IPS-15b (cell line): ENCODE results near the gene CYYR1.
A peak's percentile ranks its signal among the peaks of the same experiment; 100 is the strongest.

ENCODE experiments used
- H3K27me3 ChIP-seq: one replicate; pipeline ENCODE4 v1.6.1; 2013; ENCODE audit warnings: low read length; ENCODE audit not compliant: control insufficient read depth, insufficient read depth
- H3K36me3 ChIP-seq: one replicate; pipeline ENCODE4 v1.6.1; 2013; ENCODE audit warnings: low read length; ENCODE audit not compliant: control insufficient read depth, insufficient read depth
- H3K4me1 ChIP-seq: one replicate; pipeline ENCODE4 v1.6.1; 2013; ENCODE audit warnings: mild to moderate bottlenecking, low read length; ENCODE audit not compliant: control insufficient read depth, insufficient read depth
- H3K4me3 ChIP-seq: one replicate; pipeline ENCODE4 v1.5.1; 2013; ENCODE audit warnings: low read depth, low read length
- H3K9ac ChIP-seq: one replicate; pipeline ENCODE4 v1.6.1; 2013; ENCODE audit warnings: low read depth, mild to moderate bottlenecking, low read length
- H3K9me3 ChIP-seq: one replicate; pipeline ENCODE4 v1.6.1; 2013; ENCODE audit warnings: mild to moderate bottlenecking, low read length; ENCODE audit not compliant: control insufficient read depth, insufficient read depth

Gene CYYR1

GRCh38 chr21:26572702-26573381 is at the start of gene CYYR1:
Gene CYYR1, minus strand, starts transcription at chr21:26573286. Its CDS starts 346 bp downstream, at chr21:26572940.
- no peaks in the 10 kb centered on the region for H3K36me3 ChIP-seq
- peak within 1 kb of the TSS; percentile 83 for H3K4me3 ChIP-seq
- no peaks in the 10 kb centered on the region for H3K27me3 ChIP-seq
- no peaks in the 10 kb centered on the region for H3K9me3 ChIP-seq
- H3K9ac ChIP-seq = peak within 1 kb of the TSS; percentile 91
- H3K4me1 ChIP-seq = peaks cover 3% of the 10 kb centered on the region

GRCh38 chr21:26617176-26617575 is 44.1 kb upstream of the CYYR1 start:
- H3K27me3 ChIP-seq = no peaks in the 10 kb centered on the region
- no peak overlapping the region for H3K9ac ChIP-seq
- H3K9me3 ChIP-seq = no peaks in the 10 kb centered on the region
- no peaks in the 10 kb centered on the region for H3K36me3 ChIP-seq
- H3K4me1 ChIP-seq = no peaks in the 10 kb centered on the region
- no peak overlapping the region for H3K4me3 ChIP-seq

DNA sequence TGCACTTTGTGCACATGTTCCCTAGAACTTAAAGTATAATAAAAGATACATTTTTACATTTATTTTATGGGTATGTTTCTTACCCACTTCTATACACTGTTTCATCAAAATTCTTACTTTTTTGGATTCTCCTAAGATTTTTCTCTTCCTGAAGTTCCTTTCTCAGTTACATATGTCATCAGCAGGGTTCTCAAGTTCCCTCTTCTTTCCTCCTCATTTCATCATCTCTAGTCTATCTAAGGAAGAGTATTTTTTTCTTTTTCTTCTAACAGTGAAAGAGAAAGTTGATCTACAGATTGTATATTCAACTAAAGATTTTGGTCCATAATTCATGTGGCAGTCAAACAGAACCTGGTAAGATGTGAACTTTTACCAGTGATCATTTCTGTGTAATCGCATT is 41.2 kb upstream of the CYYR1 start:
- H3K36me3 ChIP-seq = no peaks in the 10 kb centered on the region
- no peaks in the 10 kb centered on the region for H3K27me3 ChIP-seq
- no peak overlapping the region for H3K4me3 ChIP-seq
- no peaks in the 10 kb centered on the region for H3K4me1 ChIP-seq
- no peaks in the 10 kb centered on the region for H3K9me3 ChIP-seq
- H3K9ac ChIP-seq = no peak overlapping the region

DNA sequence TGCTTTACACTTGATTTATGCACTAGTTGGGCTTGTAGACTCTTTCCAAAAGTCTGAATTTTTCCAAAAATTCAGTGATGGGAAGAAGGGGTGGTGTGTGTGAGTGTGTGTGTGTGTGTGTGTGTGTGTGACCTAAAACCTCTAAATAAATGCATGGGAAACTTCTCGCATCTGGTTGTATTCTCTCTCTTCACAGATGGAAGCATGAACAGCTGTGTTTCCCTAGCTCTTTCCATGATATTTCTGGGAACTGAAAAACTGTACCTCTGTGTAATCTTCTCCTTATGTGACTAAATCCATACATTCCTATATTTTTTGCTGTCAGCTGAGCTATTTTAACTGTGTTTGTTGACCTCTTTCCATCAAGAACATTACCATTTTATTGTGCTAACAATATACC is 26.2 kb upstream of the CYYR1 start:
- H3K4me3 ChIP-seq = no peak overlapping the region
- no peaks in the 10 kb centered on the region for H3K4me1 ChIP-seq
- no peaks in the 10 kb centered on the region for H3K27me3 ChIP-seq
- H3K9ac ChIP-seq = no peak overlapping the region
- no peaks in the 10 kb centered on the region for H3K36me3 ChIP-seq
- no peaks in the 10 kb centered on the region for H3K9me3 ChIP-seq

DNA sequence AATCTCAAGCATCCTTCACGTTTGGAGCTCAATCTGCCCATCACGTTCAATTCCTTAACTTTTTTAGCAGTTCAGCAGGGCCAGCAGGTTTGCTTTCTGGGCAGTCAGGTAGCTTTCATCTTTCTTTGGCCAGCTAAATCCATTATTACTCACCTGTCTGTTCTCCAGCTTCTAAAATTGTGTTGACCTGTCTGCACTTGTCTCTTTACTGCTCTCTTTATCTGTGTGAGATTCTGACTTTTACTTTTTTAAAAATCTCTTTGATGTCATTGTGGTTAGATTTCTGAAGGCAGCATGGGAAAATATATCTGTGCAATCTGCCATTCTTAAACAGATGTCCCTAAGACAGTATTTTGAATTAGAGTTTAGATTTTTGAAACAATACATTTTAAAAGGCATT is 24.9 kb upstream of the CYYR1 start:
- Histone ChIP-seq H3K36me3 (no peaks in the 10 kb centered on the region), H3K9me3 (no peaks in the 10 kb centered on the region), H3K4me1 (no peaks in the 10 kb centered on the region), H3K9ac (no peak overlapping the region), H3K27me3 (no peaks in the 10 kb centered on the region), H3K4me3 (no peak overlapping the region)

GRCh38 chr21:26597031-26597430 is 23.9 kb upstream of the CYYR1 start:
- no peak overlapping the region for H3K4me3 ChIP-seq
- H3K9ac ChIP-seq = no peak overlapping the region
- no peaks in the 10 kb centered on the region for H3K4me1 ChIP-seq
- H3K27me3 ChIP-seq = no peaks in the 10 kb centered on the region
- no peaks in the 10 kb centered on the region for H3K9me3 ChIP-seq
- no peaks in the 10 kb centered on the region for H3K36me3 ChIP-seq

DNA sequence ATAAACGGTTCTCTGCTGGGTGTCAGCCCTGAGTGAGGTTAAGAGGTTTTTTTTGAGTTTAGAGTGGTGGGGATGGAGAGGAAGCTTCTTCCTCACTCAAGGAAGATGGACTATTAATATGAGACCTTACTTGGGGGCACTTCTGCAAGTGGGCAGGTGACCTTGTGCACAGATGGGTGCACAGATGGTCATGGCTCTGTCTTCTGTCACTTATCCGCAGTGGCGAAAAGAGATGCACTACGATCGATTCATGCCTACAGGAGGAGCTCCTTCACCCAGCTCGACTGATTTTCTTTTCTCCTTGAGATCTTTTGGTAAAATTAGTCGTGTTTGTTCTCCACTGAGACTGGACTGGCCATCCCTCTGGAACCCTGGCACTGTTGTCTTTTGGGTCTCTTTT is 22.9 kb upstream of the CYYR1 start:
- Histone ChIP-seq H3K27me3 (no peaks in the 10 kb centered on the region), H3K4me1 (no peaks in the 10 kb centered on the region), H3K36me3 (no peaks in the 10 kb centered on the region), H3K9ac (no peak overlapping the region), H3K4me3 (no peak overlapping the region), H3K9me3 (no peaks in the 10 kb centered on the region)

DNA sequence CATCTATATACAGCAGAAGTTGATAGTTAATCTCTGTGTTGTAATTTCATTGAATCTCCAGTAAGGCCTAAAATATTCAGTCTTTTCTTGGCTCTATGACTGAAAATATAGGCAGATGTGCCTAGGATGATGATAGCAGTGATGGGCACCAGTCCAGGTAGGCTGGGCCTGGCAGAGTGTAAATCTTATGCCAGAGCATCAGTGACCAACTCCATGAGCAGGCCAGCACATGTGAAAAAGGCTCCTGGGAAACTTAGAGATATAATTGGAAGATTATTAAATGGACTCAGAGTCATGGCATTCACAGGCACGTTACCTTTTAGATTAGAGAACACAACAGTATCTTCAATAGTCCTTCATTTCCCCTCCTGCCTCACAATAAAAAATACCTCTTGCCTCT is 20.7 kb upstream of the CYYR1 start:
- H3K9ac ChIP-seq = no peak overlapping the region

DNA sequence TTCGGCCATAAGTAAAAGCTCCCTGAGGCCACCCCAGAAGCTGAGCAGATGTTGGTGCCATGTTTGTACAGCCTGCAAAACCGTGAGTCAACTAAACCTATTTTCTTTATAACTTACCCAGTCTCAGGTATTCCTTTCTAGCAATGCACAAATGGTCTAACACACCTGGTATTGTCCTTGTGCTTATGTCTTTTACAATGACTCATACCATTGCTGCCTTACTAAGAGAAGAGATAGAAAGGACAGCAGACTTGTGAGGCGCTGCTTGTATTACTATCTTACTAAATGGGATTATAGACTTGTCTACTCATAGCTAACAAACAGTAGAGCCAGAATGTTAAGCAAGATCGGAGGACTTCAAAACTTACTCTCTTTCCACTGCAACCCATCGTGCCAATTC is 18.5 kb upstream of the CYYR1 start:
- Histone ChIP-seq H3K9me3 (no peaks in the 10 kb centered on the region), H3K4me3 (no peak overlapping the region), H3K9ac (no peak overlapping the region), H3K4me1 (no peaks in the 10 kb centered on the region), H3K36me3 (no peaks in the 10 kb centered on the region), H3K27me3 (no peaks in the 10 kb centered on the region)

More for the DNA sequence above, 20.7 kb upstream of the CYYR1 start:
- Histone ChIP-seq H3K4me3 (no peak overlapping the region), H3K9me3 (no peaks in the 10 kb centered on the region), H3K36me3 (no peaks in the 10 kb centered on the region), H3K27me3 (no peaks in the 10 kb centered on the region), H3K4me1 (no peaks in the 10 kb centered on the region)

DNA sequence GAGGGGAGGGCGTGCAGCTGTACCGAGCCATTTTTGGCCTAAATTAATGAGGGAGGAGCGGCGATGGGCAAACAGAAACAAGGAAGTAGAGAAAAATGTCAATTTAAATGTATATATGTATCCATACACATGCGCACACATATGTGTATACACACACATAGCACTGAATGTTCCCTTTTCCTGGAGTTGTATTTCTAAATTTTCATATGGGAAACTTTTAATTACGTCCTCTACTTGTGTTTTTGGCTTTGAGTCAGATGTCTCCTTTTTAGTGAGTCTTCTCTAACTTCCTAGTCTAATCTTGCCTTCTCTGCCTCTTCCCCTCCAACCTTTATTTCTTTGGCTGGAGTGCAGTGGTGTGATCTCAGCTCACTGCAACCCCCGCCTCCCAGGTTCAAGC is 15.4 kb upstream of the CYYR1 start:
- H3K4me1 ChIP-seq = no peaks in the 10 kb centered on the region
- H3K9me3 ChIP-seq = no peaks in the 10 kb centered on the region
- H3K36me3 ChIP-seq = no peaks in the 10 kb centered on the region
- H3K9ac ChIP-seq = no peak overlapping the region
- no peaks in the 10 kb centered on the region for H3K27me3 ChIP-seq
- H3K4me3 ChIP-seq = no peak overlapping the region

DNA sequence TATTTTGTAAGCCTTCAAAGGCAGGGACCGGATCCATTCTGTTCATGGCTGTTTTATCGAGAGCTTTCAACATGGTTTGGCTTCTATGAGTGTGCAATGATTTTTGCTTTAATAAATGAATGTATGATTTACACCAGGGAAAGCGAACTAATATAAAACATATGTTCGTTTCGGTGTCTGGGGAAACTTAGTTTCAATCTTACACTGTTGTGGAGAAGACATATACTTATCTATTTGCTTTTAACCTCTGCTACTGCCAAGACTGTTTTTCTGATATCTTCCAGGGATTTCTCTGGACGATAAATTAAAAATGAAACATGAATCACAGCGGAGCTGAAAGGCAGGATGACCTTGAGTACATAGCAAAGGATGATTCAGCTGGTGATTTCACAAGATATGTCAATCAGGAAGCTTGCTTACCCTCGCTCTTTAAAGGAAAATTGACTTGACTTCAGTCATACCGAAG is 14.7 kb upstream of the CYYR1 start:
- H3K4me3 ChIP-seq = no peak overlapping the region
- no peaks in the 10 kb centered on the region for H3K9me3 ChIP-seq
- no peak overlapping the region for H3K9ac ChIP-seq
- no peaks in the 10 kb centered on the region for H3K27me3 ChIP-seq
- no peaks in the 10 kb centered on the region for H3K4me1 ChIP-seq
- H3K36me3 ChIP-seq = no peaks in the 10 kb centered on the region

- H3K36me3 ChIP-seq = no peaks in the 10 kb centered on the region
- H3K9me3 ChIP-seq = no peaks in the 10 kb centered on the region
- H3K4me3 ChIP-seq = no peak overlapping the region
Measured at GRCh38 chr21:26583769-26584168, 10.7 kb upstream of the CYYR1 start.

More at GRCh38 chr21:26583769-26584168, 10.7 kb upstream of the CYYR1 start:
- no peaks in the 10 kb centered on the region for H3K27me3 ChIP-seq
- no peaks in the 10 kb centered on the region for H3K4me1 ChIP-seq
- H3K9ac ChIP-seq = no peak overlapping the region
